K562 (cell line): ENCODE data around the gene ST6GALNAC6. TPM values are rescaled to one million over a fixed set of nuclear protein-coding genes. Genes with fewer than 3 reads are reported as not detected.
"Not testable (repeated sequence)": the region's sequence is repeated elsewhere in the genome, so short reads cannot be mapped to it uniquely, and the experiment has no call there.

Experiments
- ATAC-seq: fragments of 200-7000 bp; cut with Tn5 transposase; 3 replicates; pipeline ENCODE4 v1.9.1; 2020; ENCODE audit warnings: moderate library complexity
- BruUV-seq: library from RNA; stranded (reverse); fragments of 400-500 nt; replicated peaks from 2 replicates; lab custom pipeline; 2021; lab: Mats Ljungman, UMichigan
- CTCF ChIA-PET: fragments of 300-600 bp; formaldehyde crosslinking; extraction: SDS; loops from one replicate; lab custom pipeline; 2021; ENCODE audit warnings: low intra/inter-chr PET ratio; lab: Yijun Ruan, JAX
- POLR2A ChIA-PET: fragments of 300-600, 350-650 bp; sonication (Branson Sonifier 250); formaldehyde crosslinking; extraction: SDS; loops from one replicate; lab custom pipeline; 2021; ENCODE audit warnings: antibody characterized with exemption, inconsistent platforms; lab: Yijun Ruan, JAX
- DNase-seq, 4 experiments: peaks; one replicate each; pipeline versions ENCODE4 v3.0.0 to v3.0.0-alpha.2; 2011 to 2018; ENCODE audit warnings: low spot score in 3 of 4, mixed read lengths in 3 of 4; ENCODE audit errors: extremely low read depth in 1 of 4
- FAIRE-seq: peaks from 2 replicates; lab custom pipeline; 2011; peaks lifted over from hg19 to GRCh38; lab: Jason Lieb, UNC
- H2AFZ ChIP-seq: 2 replicates; pipeline ENCODE4 v1.6.0; 2011; ENCODE audit warnings: low read depth, low read length, control low read depth, inconsistent platforms
- H3K27ac ChIP-seq: fragments of 200-600 bp; 3 replicates; pipeline ENCODE4 v1.8.0; 2011; ENCODE audit warnings: low read depth, mild to moderate bottlenecking, control low read depth, inconsistent platforms, low read length, moderate library complexity, mixed read lengths; ENCODE audit errors: extremely low read depth
- H3K27me3 ChIP-seq, 2 experiments: fragments of 300-600 bp in 1 of 2; 2 replicates in 1 of 2; 3 replicates in 1 of 2; pipeline versions ENCODE4 v1.6.0 to v1.8.0; 2011; ENCODE audit warnings: inconsistent platforms in 2 of 2, low read length in 2 of 2, mild to moderate bottlenecking in 1 of 2, mixed read lengths in 1 of 2, moderate library complexity in 1 of 2; ENCODE audit not compliant: control insufficient read depth in 2 of 2, insufficient read depth in 2 of 2
- H3K36me3 ChIP-seq: fragments of 300-600 bp; 3 replicates; pipeline ENCODE4 v1.8.0; 2011; ENCODE audit warnings: mild to moderate bottlenecking, low read length, inconsistent platforms; ENCODE audit not compliant: control insufficient read depth, insufficient read depth
- H3K4me1 ChIP-seq, 2 experiments: fragments of 200-600 bp in 1 of 2; replicated peaks in 1 of 2; 2 replicates in 1 of 2; 3 replicates in 1 of 2; pipeline versions ENCODE4 v1.5.1 to v1.8.0; 2011; ENCODE audit warnings: inconsistent platforms in 2 of 2, low read length in 2 of 2, mild to moderate bottlenecking in 1 of 2, mixed read lengths in 1 of 2, moderate library complexity in 1 of 2; ENCODE audit not compliant: control insufficient read depth in 2 of 2, insufficient read depth in 2 of 2
- H3K4me2 ChIP-seq: 2 replicates; pipeline ENCODE4 v1.6.1; 2011; ENCODE audit warnings: low read length, control low read depth, inconsistent platforms, mixed read lengths; ENCODE audit not compliant: insufficient read depth
- H3K4me3 ChIP-seq: fragments of 200-600 bp; sonication (generic), shearing (Covaris generic); 2 replicates; pipeline ENCODE4 v1.5.1; 2016; ENCODE audit warnings: control low read depth, inconsistent platforms
- H3K79me2 ChIP-seq: fragments of 200-600 bp; 3 replicates; pipeline ENCODE4 v1.8.0; 2011; ENCODE audit warnings: low read length, inconsistent platforms; ENCODE audit not compliant: control insufficient read depth, insufficient read depth
- H3K9ac ChIP-seq, 2 experiments: 2 replicates each; pipeline versions ENCODE4 v1.6.0 to v1.6.1; 2011; ENCODE audit warnings: low read depth in 2 of 2, low read length in 2 of 2, control low read depth in 1 of 2, inconsistent platforms in 1 of 2, mild to moderate bottlenecking in 1 of 2, mixed read lengths in 1 of 2; ENCODE audit not compliant: insufficient read depth in 1 of 2
- H3K9me1 ChIP-seq: one replicate; pipeline ENCODE4 v1.6.0; 2011; ENCODE audit warnings: inconsistent platforms, mild to moderate bottlenecking, low read length, moderate library complexity; ENCODE audit not compliant: control insufficient read depth, insufficient read depth
- H3K9me3 ChIP-seq: replicated peaks from 2 replicates; pipeline ENCODE4 v1.5.1; 2011; ENCODE audit warnings: low read depth, low read length, inconsistent platforms; ENCODE audit not compliant: control insufficient read depth, insufficient read depth
- H4K20me1 ChIP-seq: replicated peaks from 2 replicates; pipeline ENCODE4 v1.6.1; 2011; ENCODE audit warnings: low read length, inconsistent platforms, mixed read lengths; ENCODE audit not compliant: control insufficient read depth, insufficient read depth
- ATF7 ChIP-seq: fragments of 450-650 bp; IDR thresholded peaks from 2 replicates; pipeline ENCODE4 v1.7.1; 2014; ENCODE audit warnings: mild to moderate bottlenecking, moderate library complexity
- CBX8 ChIP-seq: fragments of 200-600 bp; sonication (generic); IDR thresholded peaks from 2 replicates; pipeline ENCODE4 v1.6.1; 2012; ENCODE audit warnings: borderline replicate concordance, mixed run types, low read depth, mild to moderate bottlenecking, moderate library complexity, mixed read lengths, low read length, control low read depth, inconsistent platforms; ENCODE audit not compliant: poor library complexity, severe bottlenecking; ENCODE audit errors: extremely low read depth
- CREB3L1 ChIP-seq: fragments of 450-650 bp; IDR thresholded peaks from 2 replicates; pipeline ENCODE4 v1.6.1; 2014; ENCODE audit warnings: low read depth, mild to moderate bottlenecking, moderate library complexity, borderline replicate concordance
- GTF2A2 ChIP-seq: IDR thresholded peaks from 2 replicates; pipeline ENCODE4 v1.6.1; 2016; ENCODE audit warnings: mild to moderate bottlenecking, missing genetic modification characterization, missing compliant biosample characterization
- NCOA1 ChIP-seq: fragments of 450-650 bp; IDR thresholded peaks from 2 replicates; pipeline ENCODE4 v1.6.1; 2016; ENCODE audit warnings: low read depth
- NFIC ChIP-seq: fragments of 450-650 bp; IDR thresholded peaks from 2 replicates; pipeline ENCODE4 v1.6.1; 2017; ENCODE audit warnings: mild to moderate bottlenecking, inconsistent platforms
- PHF20 ChIP-seq: fragments of 450-650 bp; IDR thresholded peaks from 2 replicates; pipeline ENCODE4 v1.6.1; 2018; ENCODE audit not compliant: partially characterized antibody
- SOX6 ChIP-seq: fragments of 450-650 bp; IDR thresholded peaks from 2 replicates; pipeline ENCODE4 v1.6.1; 2014; ENCODE audit warnings: mild to moderate bottlenecking
- SRSF9 ChIP-seq: fragments of 200-400 bp; formaldehyde crosslinking; IDR thresholded peaks from 2 replicates; pipeline ENCODE4 v1.6.1; 2017; ENCODE audit warnings: low read depth, low read length, borderline replicate concordance
- ZNF384 ChIP-seq: IDR thresholded peaks from 2 replicates; pipeline ENCODE4 v1.6.1; 2012; ENCODE audit warnings: low read depth, low read length, improper control_type of control experiment
- ZNF584 ChIP-seq: fragments of 200-800 bp; sonication (Bioruptor generic); IDR thresholded peaks from 2 replicates; pipeline ENCODE4 v1.6.1; 2016; ENCODE audit warnings: low read depth, mild to moderate bottlenecking, missing genetic modification characterization, missing compliant biosample characterization
- ZNF830 ChIP-seq: fragments of 250-450 bp; sonication (Bioruptor Pico); IDR thresholded peaks from 2 replicates; pipeline ENCODE4 v1.5.0; 2021; ENCODE audit warnings: mild to moderate bottlenecking
- WGBS: fragments of 100-300 bp; shearing (Covaris generic); methylation state at CpG from one replicate; pipeline ENCODE4 v1.1.6; 2016; ENCODE audit warnings: low coverage, mixed read lengths; ENCODE audit not compliant: insufficient coverage; ENCODE audit errors: missing lambda C conversion rate; 5-methylcytosine and 5-hydroxymethylcytosine counted together
- in situ Hi-C: fragments of 300-500 bp; cut with MboI; formaldehyde crosslinking; loops from 4 replicates; pipeline ENCODE4 v1.15.0; 2018; ENCODE audit warnings: inconsistent platforms, mixed read lengths
- intact Hi-C: fragments of 100-400 bp; cut with micrococcal nuclease; formaldehyde crosslinking; loops from 2 replicates; pipeline ENCODE4 v1.14.2; 2022
- polyA plus RNA-seq, 8 experiments: library from polyadenylated mRNA; depleted of rRNA in 4 of 8; stranded (reverse) in 5 of 8; unstranded in 3 of 8; fragments of >200 nt; fragmentation: Nextera tagmentation in 2 of 8; fragmentation: Illumina TruSeq in 1 of 8; extraction: Ambion mirVana in 2 of 8; extraction: Trizol in 1 of 8; gene quantifications; 2 replicates each; pipeline versions ENCODE4 v1.2.1 to v1.2.3, GENCODE V29; 2011 to 2014; ENCODE audit warnings: inconsistent platforms in 1 of 8, missing spikeins in 1 of 8
- total RNA-seq, 7 experiments: library from RNA; depleted of rRNA in 6 of 7; stranded (reverse); fragments of >200 nt in 6 of 7; fragmentation: Illumina TruSeq in 2 of 7; extraction: Trizol in 2 of 7; gene quantifications; 2 replicates each; pipeline versions ENCODE4 v1.2.1 to v1.2.3, GENCODE V29; 2011 to 2021; ENCODE audit warnings: low replicate concordance in 1 of 7

Gene ST6GALNAC6
- total and polyA plus RNA-seq, 9 of the 15 experiments (the other 6 are each of a cell fraction or from before 2014, with no cell fraction given) = 0.13 to 23.0 (median 14.5) TPM

- peaks cover 20% of the 10 kb centered on the region; the same call in 2 of the 3 replicates for H3K36me3 ChIP-seq
- H3K9me1 ChIP-seq, H3K9me3 ChIP-seq, H3K27me3 ChIP-seq, H4K20me1 ChIP-seq, H3K9ac ChIP-seq, H3K79me2 ChIP-seq, H3K4me2 ChIP-seq, BruUV-seq, H3K27ac ChIP-seq, DNase-seq, H3K4me3 ChIP-seq, FAIRE-seq, H2AFZ ChIP-seq, ATAC-seq: not testable (repeated sequence)
- ChIA-PET CTCF (interaction anchor here (0.6 to 4.0 kb wide), 5 partner anchors 65 to 250 kb away, joined by 3 to 34 read pairs (median 4); partner anchors contain the start of genes CDK9 and TOR2A), POLR2A (interaction anchor here (0.5 to 2.0 kb wide), 6 partner anchors 61 to 1211 kb away, joined by 4 to 14 read pairs (median 5); partner anchors contain the start of gene DOLPP1)
- WGBS = 59% methylated on average over 8 of the region's 9 CpGs
- in situ Hi-C loops = loop anchor here (5.0 to 10.0 kb wide), 3 partner anchors 63 to 275 kb away; partner anchors contain the start of gene TOR2A
- peaks cover 13 to 68% of the 10 kb centered on the region in 2 experiments for H3K4me1 ChIP-seq
- TF ChIP-seq ZNF384 = peak; percentile 86
- intact Hi-C loops = loop anchor here (1.0 to 10.0 kb wide), 5 partner anchors 68 to 275 kb away; partner anchors contain the start of genes FPGS and TOR2A
Observed at GRCh38 chr9:127870153-127870491, 29.3 kb downstream of the ST6GALNAC6 start.

- POLR2A ChIA-PET = interaction anchor here (0.5 to 2.0 kb wide), 9 partner anchors 61 to 1211 kb away, joined by 3 to 14 read pairs (median 4); partner anchors contain the start of genes CDK9 and DOLPP1
- 47% methylated on average over 16 of the region's 18 CpGs for WGBS
- TF ChIP-seq NCOA1 (no peak), ATF7 (0 out of 2 replicates have a peak, but pooled peaks have one; percentile 33), PHF20 (no peak), ZNF584 (CRISPR knock-in tag) (no peak), GTF2A2 (no peak), ZNF830 (CRISPR knock-in tag) (no peak), SRSF9 (no peak), NFIC (no peak), SOX6 (0 out of 2 replicates have a peak, but pooled peaks have one; percentile 20), CREB3L1 (no peak), CBX8 (no peak)
Observed at GRCh38 chr9:127869310-127870152, 29.9 kb downstream of the ST6GALNAC6 start.

More at GRCh38 chr9:127869310-127870152, 29.9 kb downstream of the ST6GALNAC6 start:
- in situ Hi-C loops (loop anchor here (5.0 to 10.0 kb wide), 3 partner anchors 62 to 275 kb away; partner anchors contain the start of gene TOR2A), intact Hi-C loops (loop anchor here (1.0 to 10.0 kb wide), 6 partner anchors 48 to 275 kb away; partner anchors contain the start of genes FPGS, ST6GALNAC4 and TOR2A)
- Histone ChIP-seq H3K4me2 (no peak overlapping the region), H3K4me3 (no peak overlapping the region), H3K9me3 (no peaks in the 10 kb centered on the region), H3K27me3 (no peaks in the 10 kb centered on the region), H4K20me1 (no peaks in the 10 kb centered on the region), H3K27ac (no peak overlapping the region), H3K4me1 (peaks cover 17 to 69% of the 10 kb centered on the region in 2 experiments), H2AFZ (no peak overlapping the region), H3K9ac (peak overlapping the region in 1 of 2 experiments; percentile 76; a peak in 2 of 4 replicates), H3K36me3 (peaks cover 20% of the 10 kb centered on the region; the same call in 2 of the 3 replicates), H3K79me2 (no peaks in the 10 kb centered on the region), H3K9me1 (no peaks in the 10 kb centered on the region)
- CTCF ChIA-PET = interaction anchor here (0.6 to 4.0 kb wide), 4 partner anchors 77 to 250 kb away, joined by 4 to 34 read pairs (median 18); partner anchors contain the start of genes CDK9 and TOR2A
- DNase-seq (peak; percentile 91 to 93 (median 92)), ATAC-seq (peak; percentile 97), FAIRE-seq (peak; percentile 91)
- no TSS peak for BruUV-seq
